IPS-NIHi11 (cell line): Measurements from ENCODE around the gene MLIP.

ENCODE experiments used
- DNase-seq: peaks from one replicate; pipeline ENCODE4 v3.0.0; 2012; ENCODE audit warnings: mixed read lengths, low spot score

The MLIP gene

GRCh38 chr6:54097753-54098152 is 13.5 kb upstream of the MLIP start:
- no peak for DNase-seq

DNA sequence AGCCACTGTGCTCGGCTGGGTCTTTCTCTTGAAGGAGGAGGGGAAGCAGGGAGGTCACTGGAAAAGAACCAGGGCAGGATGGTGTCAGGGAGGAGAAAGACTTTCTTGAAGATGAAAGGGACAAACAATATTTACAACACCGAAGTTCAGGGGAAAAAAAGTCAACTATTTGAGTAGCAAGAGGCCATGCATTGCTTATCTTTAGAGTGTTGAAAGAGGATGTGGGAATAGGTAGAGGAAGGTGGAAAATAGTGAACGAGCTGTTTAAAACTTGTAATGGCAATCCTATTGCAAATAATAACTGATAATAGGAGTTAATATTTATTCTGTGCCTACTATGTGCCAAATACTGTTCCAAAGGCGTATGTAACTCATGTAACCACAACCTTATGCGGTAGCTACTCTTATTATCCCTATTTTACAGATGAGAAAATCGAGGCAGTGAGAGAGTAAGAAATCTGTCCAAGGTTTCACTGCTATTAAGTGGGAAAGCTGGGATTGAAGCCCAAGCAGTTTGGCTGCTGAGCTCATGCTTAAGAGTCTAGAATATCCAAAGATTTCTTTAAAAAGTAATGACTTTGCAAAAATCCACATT is 12.7 kb upstream of the MLIP start:
- no peak for DNase-seq

GRCh38 chr6:54099225-54099624 is 12.0 kb upstream of the MLIP start:
- DNase-seq: no peak

- DNase-seq: no peak
These were observed 10.7 kb upstream of the MLIP start for GRCh38 chr6:54100411-54101006.

DNA sequence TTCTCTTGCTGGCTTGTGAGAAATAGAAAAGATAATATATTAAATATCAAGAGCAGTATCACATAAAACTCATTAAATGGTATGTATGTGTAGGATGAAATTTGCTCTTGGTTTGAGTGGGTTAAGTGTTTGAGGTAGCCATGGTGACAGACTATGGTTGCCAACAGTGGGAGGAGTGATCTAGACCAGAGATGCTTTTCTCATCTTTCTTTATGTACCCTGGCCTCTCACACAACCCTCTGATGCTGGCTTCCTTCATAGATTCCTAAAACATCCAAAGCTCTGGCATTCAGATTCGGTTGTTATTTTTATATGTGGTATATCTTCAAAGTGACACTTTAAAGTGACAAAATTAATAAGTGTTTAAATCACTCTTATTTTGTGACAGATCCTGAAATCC is 9.0 kb upstream of the MLIP start:
- no peak for DNase-seq

DNA sequence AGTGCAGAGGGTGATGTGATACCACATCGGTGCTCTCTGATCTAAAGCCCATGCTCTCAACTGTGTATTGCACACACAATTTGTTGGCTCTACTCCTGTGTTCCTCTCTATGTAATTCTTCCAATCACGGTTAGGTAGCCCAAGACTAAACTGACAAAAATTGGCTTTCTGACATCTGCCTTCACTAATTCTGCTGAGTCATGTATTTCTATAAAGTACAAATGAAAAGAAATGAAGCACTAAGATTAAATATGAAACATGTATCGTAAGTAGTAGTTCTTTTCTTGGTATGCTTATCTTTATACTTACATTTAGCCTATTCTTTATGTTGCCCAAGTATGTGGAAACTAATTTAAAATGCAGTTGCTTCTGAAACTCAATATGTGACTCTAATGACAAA is 7.7 kb upstream of the MLIP start:
- DNase-seq: no peak

DNA sequence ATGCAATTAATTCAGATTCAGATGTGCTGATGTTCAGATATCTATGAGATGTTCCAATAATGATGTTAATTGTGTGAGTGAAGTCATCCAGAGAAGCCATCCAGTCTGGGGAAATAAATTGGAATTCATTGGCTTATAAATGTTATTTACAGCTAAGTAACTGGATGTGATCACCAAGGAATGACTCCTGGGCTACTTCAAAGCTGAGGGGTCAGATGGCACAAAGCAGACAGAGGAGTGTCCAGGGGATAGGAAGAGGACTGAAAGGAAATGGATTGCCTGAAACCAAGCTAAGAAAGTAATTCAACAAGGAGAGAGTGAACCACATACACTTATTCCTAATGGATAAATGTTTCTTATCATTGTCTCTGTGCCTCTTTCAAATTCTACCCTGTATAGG is 4.5 kb upstream of the MLIP start:
- no peak for DNase-seq

GRCh38 chr6:54107470-54108090 is 3.7 kb upstream of the MLIP start:
- no peak for DNase-seq

GRCh38 chr6:54108271-54108670 is 3.0 kb upstream of the MLIP start:
- no peak for DNase-seq

GRCh38 chr6:54109586-54109985 is 1.7 kb upstream of the MLIP start:
- no peak for DNase-seq

GRCh38 chr6:54112151-54112650 is 958 bp downstream of the MLIP start:
- DNase-seq: no peak

- no peak for DNase-seq
These were observed 3.7 kb downstream of the MLIP start for GRCh38 chr6:54114991-54115390.

- DNase-seq: no peak
These were observed 4.7 kb downstream of the MLIP start for GRCh38 chr6:54115966-54116365.

DNA sequence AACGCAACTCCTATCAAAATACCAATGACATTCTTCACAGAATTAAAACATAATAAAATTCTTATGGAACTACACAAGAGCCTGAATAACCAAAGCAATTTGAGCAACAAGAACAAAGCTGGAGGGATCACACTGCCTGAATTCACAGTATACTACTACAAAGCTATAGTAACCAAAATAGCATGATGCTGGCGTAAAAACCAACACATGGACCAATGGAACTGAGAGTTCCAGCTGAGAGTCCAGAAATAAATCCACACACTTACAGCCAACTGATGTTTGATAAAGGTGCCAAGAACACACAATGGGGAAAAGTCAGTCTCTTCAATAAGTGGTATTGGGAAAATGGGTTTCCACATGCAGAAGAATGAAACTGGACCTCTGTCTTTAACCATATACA is 6.9 kb downstream of the MLIP start:
- DNase-seq: no peak

DNA sequence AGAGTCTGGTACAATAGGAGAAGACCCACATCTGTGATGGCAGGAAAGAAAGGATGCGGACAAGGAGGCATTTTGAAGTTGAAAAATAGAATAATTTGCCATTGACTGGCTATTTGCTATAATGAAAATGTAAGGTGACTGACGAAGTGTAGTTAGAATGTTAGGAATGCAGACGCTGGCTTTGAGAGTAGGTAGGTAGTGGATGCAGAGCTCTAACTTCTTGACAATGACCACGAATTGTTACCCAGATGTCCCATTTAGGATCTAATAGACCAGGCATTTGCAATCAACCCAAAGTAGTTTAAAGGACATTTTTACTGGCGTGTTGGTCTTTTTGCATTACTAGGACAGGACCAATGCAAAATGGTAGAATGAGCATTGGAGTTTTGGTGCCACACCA is 14.2 kb downstream of the MLIP start:
- no peak for DNase-seq

GRCh38 chr6:54130179-54130578 is 18.9 kb downstream of the MLIP start:
- DNase-seq: no peak

DNA sequence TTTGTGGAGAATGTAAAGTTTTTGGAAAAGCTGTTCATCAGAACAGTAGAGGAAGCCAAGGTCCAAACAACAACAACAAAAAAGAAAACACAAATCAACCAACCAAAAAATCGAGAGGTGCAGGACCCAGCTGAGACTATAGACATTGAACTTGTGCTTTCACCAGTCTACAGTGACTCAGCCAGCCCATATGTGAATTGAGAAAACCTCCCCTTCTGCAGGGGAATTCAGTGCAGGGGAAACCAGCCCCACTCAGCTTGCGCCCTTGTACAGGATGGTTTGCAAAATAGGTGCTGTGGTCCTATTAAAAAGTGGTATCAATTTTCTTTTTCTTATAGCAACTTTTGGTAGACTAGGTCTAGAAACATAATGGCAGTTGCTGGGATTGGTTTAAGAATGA is 21.3 kb downstream of the MLIP start:
- DNase-seq: no peak

DNA sequence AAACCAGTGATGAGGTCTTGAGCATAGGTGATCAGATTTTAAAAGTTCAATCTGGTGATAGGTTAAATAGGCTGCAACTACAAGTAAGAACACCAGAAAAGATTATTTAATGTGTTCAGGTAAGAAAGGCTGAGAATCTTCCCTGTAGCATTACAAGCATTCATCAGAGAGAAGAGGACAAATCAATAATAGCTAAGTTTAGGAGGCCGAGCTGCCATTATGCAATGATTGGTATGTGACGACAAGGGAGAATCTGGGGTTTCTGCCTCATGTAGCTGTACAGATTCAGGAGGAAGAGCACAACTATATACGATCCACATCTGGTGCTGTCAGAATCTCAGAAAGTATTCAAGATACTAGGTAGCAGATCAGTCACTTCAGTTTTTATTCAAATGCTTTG is 21.9 kb downstream of the MLIP start:
- DNase-seq: no peak

DNA sequence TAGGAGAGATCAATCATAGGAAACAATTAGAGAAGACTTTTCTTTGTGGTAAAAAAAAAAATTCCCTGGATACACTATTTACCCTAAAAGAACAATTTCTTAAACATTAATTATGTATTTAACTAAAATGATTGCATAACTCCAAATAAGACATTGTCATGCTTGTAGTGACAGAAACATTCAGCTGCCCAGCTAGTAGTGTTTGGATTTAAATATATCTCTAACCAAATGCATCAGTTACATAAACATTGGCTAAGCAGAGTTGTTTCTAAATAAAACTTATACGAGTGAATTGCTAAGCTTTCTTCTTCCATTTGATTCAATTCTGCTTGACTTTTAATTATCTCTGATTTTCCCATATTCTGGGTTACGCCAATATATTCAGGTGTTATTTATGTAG is 23.7 kb downstream of the MLIP start:
- no peak for DNase-seq

DNA sequence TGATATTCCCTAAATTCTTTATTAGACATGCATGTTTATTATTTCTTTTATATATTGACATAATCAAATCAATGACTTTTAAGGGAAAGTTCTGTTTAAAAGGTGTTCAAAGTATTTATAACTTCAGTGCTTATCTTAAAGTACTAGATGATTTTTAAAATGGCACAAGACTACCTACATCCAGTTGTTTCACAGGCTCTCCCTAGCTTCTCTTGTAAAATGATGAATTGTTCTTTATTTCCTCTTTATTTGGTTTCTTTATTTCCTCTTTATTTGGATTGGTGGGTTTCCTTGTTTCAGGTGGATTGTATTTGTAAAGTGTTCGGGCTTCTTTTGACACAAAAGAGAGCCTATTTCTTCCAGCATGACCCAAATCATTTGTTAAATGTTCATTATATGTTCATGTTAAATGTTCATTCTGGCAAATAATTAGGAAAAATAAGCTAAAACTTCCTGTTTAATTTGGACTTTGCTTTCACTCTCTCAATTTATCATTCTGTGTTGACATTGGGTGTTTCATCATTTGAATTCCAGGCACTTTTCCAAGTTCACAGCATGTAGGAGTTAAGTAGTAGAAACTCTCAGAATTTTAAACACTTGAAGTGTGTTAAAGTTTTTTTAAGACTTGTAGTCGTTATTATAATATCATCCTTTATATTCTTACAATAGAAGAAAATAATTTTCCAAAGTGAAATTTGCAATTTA is 24.6 kb downstream of the MLIP start:
- DNase-seq: no peak

DNA sequence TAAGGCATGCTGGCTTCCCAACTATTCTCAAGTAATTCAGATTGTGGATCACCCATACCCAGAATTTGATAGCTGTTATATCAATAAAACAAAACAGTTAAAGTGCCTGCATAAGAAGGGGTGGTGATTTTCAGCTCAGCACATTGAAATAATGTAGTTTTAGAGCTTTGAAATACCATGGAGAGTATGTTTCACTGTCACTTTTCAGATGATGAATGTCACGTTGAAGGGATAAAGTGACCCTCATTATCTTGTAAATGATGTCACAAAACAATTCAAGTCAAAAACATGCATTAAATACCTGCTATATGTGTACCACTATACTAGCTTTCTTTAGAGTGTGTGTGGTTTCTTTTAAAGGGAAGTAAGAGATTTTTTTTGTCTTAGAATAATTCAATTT is 27.6 kb downstream of the MLIP start:
- DNase-seq: no peak

- DNase-seq: no peak
These were observed 29.6 kb downstream of the MLIP start for GRCh38 chr6:54140811-54141210.

GRCh38 chr6:54142889-54143519 is 31.8 kb downstream of the MLIP start:
- DNase-seq: no peak
